NCI-H2029 (cell line): ENCODE results near the gene LRP1B.
"Not testable (repeated sequence)": the region's sequence is repeated elsewhere in the genome, so short reads cannot be mapped to it uniquely, and the experiment has no call there.

Source experiments
- DNase-seq: peaks from one replicate; lab custom pipeline; 2025; lab: John Stamatoyannopoulos, UW

The LRP1B gene

GRCh38 chr2:141015341-141016047 lies 1115.3 kb downstream of the LRP1B start:
- DNase-seq = no peak

GRCh38 chr2:141003967-141004657 lies 1126.7 kb downstream of the LRP1B start:
- DNase-seq = no peak

GRCh38 chr2:141001750-141002149 lies 1129.1 kb downstream of the LRP1B start:
- DNase-seq = no peak

- DNase-seq = no peak
Measured at GRCh38 chr2:140998577-140998976, 1132.2 kb downstream of the LRP1B start.

- no peak for DNase-seq
Measured at GRCh38 chr2:140998017-140998416, 1132.8 kb downstream of the LRP1B start.

GRCh38 chr2:140994856-140995255 lies 1136.0 kb downstream of the LRP1B start:
- DNase-seq = no peak

GRCh38 chr2:140990416-140990815 lies 1140.4 kb downstream of the LRP1B start:
- DNase-seq = no peak

GRCh38 chr2:140988597-140988996 lies 1142.2 kb downstream of the LRP1B start:
- no peak for DNase-seq

- no peak for DNase-seq
Measured at GRCh38 chr2:140986456-140986855, 1144.4 kb downstream of the LRP1B start.

- DNase-seq = no peak
Measured at GRCh38 chr2:140975237-140975636, 1155.6 kb downstream of the LRP1B start.

- no peak for DNase-seq
Measured at GRCh38 chr2:140972724-140973123, 1158.1 kb downstream of the LRP1B start.

- not testable (repeated sequence) for DNase-seq
Measured at GRCh38 chr2:140964324-140964723, 1166.5 kb downstream of the LRP1B start.

GRCh38 chr2:140949932-140950331 lies 1180.9 kb downstream of the LRP1B start:
- no peak for DNase-seq

- DNase-seq = no peak
Measured at GRCh38 chr2:140947236-140947635, 1183.6 kb downstream of the LRP1B start.

GRCh38 chr2:140943867-140944266 lies 1186.9 kb downstream of the LRP1B start:
- DNase-seq = no peak

GRCh38 chr2:140942284-140942683 lies 1188.5 kb downstream of the LRP1B start:
- no peak for DNase-seq

GRCh38 chr2:140929849-140930248 lies 1201.0 kb downstream of the LRP1B start:
- DNase-seq = no peak

- DNase-seq = no peak
Measured at GRCh38 chr2:140918426-140918825, 1212.4 kb downstream of the LRP1B start.

GRCh38 chr2:140916410-140916809 lies 1214.4 kb downstream of the LRP1B start:
- DNase-seq = no peak

GRCh38 chr2:140910683-140911082 lies 1220.1 kb downstream of the LRP1B start:
- DNase-seq = no peak

- DNase-seq = no peak
Measured at GRCh38 chr2:140905083-140905781, 1225.6 kb downstream of the LRP1B start.

GRCh38 chr2:140895378-140895777 lies 1235.4 kb downstream of the LRP1B start:
- no peak for DNase-seq

- DNase-seq = no peak
Measured at GRCh38 chr2:140893685-140894084, 1237.1 kb downstream of the LRP1B start.
